Hepatocyte (in vitro differentiated cells): ENCODE results near the gene CNP. TPM values are rescaled to one million over a fixed set of nuclear protein-coding genes. Genes with fewer than 3 reads are reported as not detected.

ENCODE experiments used
- DNase-seq: peaks from one replicate; pipeline ENCODE4 v3.0.0-alpha.2; 2016; ENCODE audit warnings: low spot score
- H2AFZ ChIP-seq: fragments of 200-600 bp; sonication (generic); 2 replicates; pipeline ENCODE4 v1.6.0; 2016; ENCODE audit warnings: antibody characterized with exemption, mild to moderate bottlenecking
- H3K27ac ChIP-seq: fragments of 200-600 bp; sonication (generic); 2 replicates; pipeline ENCODE4 v1.5.1; 2016; ENCODE audit warnings: mild to moderate bottlenecking
- H3K27me3 ChIP-seq: fragments of 200-600 bp; sonication (generic); 2 replicates; pipeline ENCODE4 v1.6.1; 2016
- H3K36me3 ChIP-seq: fragments of 200-600 bp; sonication (generic); replicated peaks from 2 replicates; pipeline ENCODE4 v1.5.1; 2016; ENCODE audit warnings: low read depth; ENCODE audit not compliant: insufficient read depth
- H3K4me1 ChIP-seq: fragments of 200-600 bp; sonication (generic); 2 replicates; pipeline ENCODE4 v1.5.1; 2016; ENCODE audit warnings: mild to moderate bottlenecking, moderate library complexity; ENCODE audit not compliant: insufficient read depth
- H3K4me2 ChIP-seq: fragments of 200-600 bp; sonication (generic); 2 replicates; pipeline ENCODE4 v1.6.0; 2016
- H3K4me3 ChIP-seq: fragments of 200-600 bp; sonication (generic); 2 replicates; pipeline ENCODE4 v1.5.1; 2016; ENCODE audit warnings: mild to moderate bottlenecking
- H3K79me2 ChIP-seq: fragments of 200-600 bp; sonication (generic); 2 replicates; pipeline ENCODE4 v1.6.0; 2017; ENCODE audit warnings: mild to moderate bottlenecking
- H3K9me2 ChIP-seq: fragments of 200-600 bp; sonication (generic); replicated peaks from 2 replicates; pipeline ENCODE4 v1.6.0; 2017; ENCODE audit warnings: mild to moderate bottlenecking; ENCODE audit not compliant: insufficient read depth
- H3K9me3 ChIP-seq: fragments of 200-600 bp; sonication (generic); 2 replicates; pipeline ENCODE4 v1.5.1; 2016; ENCODE audit warnings: low read depth, mild to moderate bottlenecking
- H4K20me1 ChIP-seq: fragments of 200-600 bp; sonication (generic); 2 replicates; pipeline ENCODE4 v1.6.0; 2016; ENCODE audit warnings: mild to moderate bottlenecking; ENCODE audit not compliant: insufficient read depth, poor library complexity, severe bottlenecking
- CTCF ChIP-seq: fragments of 200-600 bp; sonication (generic); IDR thresholded peaks from 2 replicates; pipeline ENCODE4 v1.5.1; 2016; ENCODE audit warnings: antibody characterized with exemption, mild to moderate bottlenecking; ENCODE audit not compliant: poor library complexity
- EZH2 ChIP-seq: fragments of 200-600 bp; sonication (generic); IDR thresholded peaks from 2 replicates; pipeline ENCODE4 v1.6.1; 2016; ENCODE audit warnings: antibody characterized with exemption, mild to moderate bottlenecking, borderline replicate concordance
- EZH2phosphoT487 ChIP-seq: fragments of 200-600 bp; sonication (generic); IDR thresholded peaks from one replicate; pipeline ENCODE4 v1.6.1; 2018; ENCODE audit warnings: antibody characterized with exemption, mild to moderate bottlenecking, low read depth, moderate library complexity; ENCODE audit not compliant: unreplicated experiment, severe bottlenecking
- WGBS: methylation state at CpG from one replicate; pipeline ENCODE4 v1.1.6; 2016; ENCODE audit warnings: low lambda C conversion rate; ENCODE audit errors: missing lambda C conversion rate; 5-methylcytosine and 5-hydroxymethylcytosine counted together
- polyA plus RNA-seq: library from polyadenylated mRNA; unstranded; fragments of >200 nt; fragmentation: Nextera tagmentation; extraction: Ambion mirVana; gene quantifications from 2 replicates; pipeline ENCODE4 v1.2.1, GENCODE V29; 2016
- total RNA-seq: library from RNA; depleted of rRNA; stranded (reverse); fragments of >200 nt; gene quantifications from 2 replicates; pipeline ENCODE4 v1.2.3, GENCODE V29; 2014

Gene CNP
- total and polyA plus RNA-seq, 2 experiments from 2014 or later: 61.4 to 97.0 TPM

GRCh38 chr17:41939693-41940090 lies 26.9 kb upstream of the CNP start:
- no peak for TF ChIP-seq EZH2phosphoT487
- TF ChIP-seq CTCF: no peak
- no peak for TF ChIP-seq EZH2
- no peaks in the 10 kb centered on the region for H3K79me2 ChIP-seq
- no peaks in the 10 kb centered on the region for H3K9me3 ChIP-seq
- H3K4me3 ChIP-seq: no peak overlapping the region
- H3K4me2 ChIP-seq: no peak overlapping the region
- no peaks in the 10 kb centered on the region for H3K27me3 ChIP-seq
- no peaks in the 10 kb centered on the region for H4K20me1 ChIP-seq
- H3K9me2 ChIP-seq: no peaks in the 10 kb centered on the region
- no peaks in the 10 kb centered on the region for H3K36me3 ChIP-seq
- H2AFZ ChIP-seq: no peak overlapping the region
- DNase-seq: no peak
- no peaks in the 10 kb centered on the region for H3K4me1 ChIP-seq
- no peak overlapping the region for H3K27ac ChIP-seq
- WGBS: 90% methylated on average over 6 of the region's 6 CpGs

GRCh38 chr17:41941168-41941567 lies 25.4 kb upstream of the CNP start:
- TF ChIP-seq EZH2 (no peak), EZH2phosphoT487 (no peak), CTCF (no peak)
- no peaks in the 10 kb centered on the region for H3K27me3 ChIP-seq
- DNase-seq: no peak
- no peaks in the 10 kb centered on the region for H3K36me3 ChIP-seq
- H3K4me2 ChIP-seq: no peak overlapping the region
- no peak overlapping the region for H2AFZ ChIP-seq
- no peaks in the 10 kb centered on the region for H3K9me3 ChIP-seq
- no peaks in the 10 kb centered on the region for H3K9me2 ChIP-seq
- H3K4me1 ChIP-seq: no peaks in the 10 kb centered on the region
- WGBS: 93% methylated on average over 5 of the region's 5 CpGs
- no peak overlapping the region for H3K4me3 ChIP-seq
- H3K79me2 ChIP-seq: no peaks in the 10 kb centered on the region
- no peaks in the 10 kb centered on the region for H4K20me1 ChIP-seq
- no peak overlapping the region for H3K27ac ChIP-seq

- H2AFZ ChIP-seq: no peak overlapping the region
- no peaks in the 10 kb centered on the region for H3K79me2 ChIP-seq
- H3K4me3 ChIP-seq: no peak overlapping the region
- H3K27me3 ChIP-seq: no peaks in the 10 kb centered on the region
- H3K4me1 ChIP-seq: no peaks in the 10 kb centered on the region
- H3K36me3 ChIP-seq: no peaks in the 10 kb centered on the region
- TF ChIP-seq CTCF (no peak), EZH2 (no peak), EZH2phosphoT487 (no peak)
- H3K4me2 ChIP-seq: no peak overlapping the region
- WGBS: 95% methylated on average over 8 of the region's 8 CpGs
- H4K20me1 ChIP-seq: no peaks in the 10 kb centered on the region
- H3K27ac ChIP-seq: no peak overlapping the region
- DNase-seq: no peak
- H3K9me3 ChIP-seq: no peaks in the 10 kb centered on the region
- no peaks in the 10 kb centered on the region for H3K9me2 ChIP-seq
Measured at GRCh38 chr17:41942626-41943373, 23.8 kb upstream of the CNP start.
